ENCODE results near the gene SLC12A6.
"Not testable (repeated sequence)": the region's sequence is repeated elsewhere in the genome, so short reads cannot be mapped to it uniquely, and the experiment has no call there.

SLC12A6 gene

DNA sequence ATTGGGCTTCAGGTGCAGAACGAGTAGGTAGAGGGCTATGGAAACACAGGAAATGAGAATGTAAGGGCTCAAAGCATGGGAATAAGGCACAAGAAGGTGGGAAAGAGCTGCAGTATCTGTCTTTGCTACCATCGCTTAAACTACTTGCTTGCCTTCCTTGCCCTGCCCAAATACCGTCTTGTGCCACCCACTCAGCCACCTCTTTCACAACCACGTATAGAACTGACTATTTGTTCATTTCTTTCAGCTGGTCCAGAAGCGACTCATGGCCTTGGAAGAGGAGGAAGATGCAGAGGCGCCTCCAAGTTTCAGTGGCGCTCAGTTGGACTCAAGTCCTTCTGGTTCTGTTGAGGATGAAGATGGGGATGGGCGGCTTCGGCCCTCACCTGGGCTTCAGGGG is 17.7 kb upstream of the SLC12A6 start:
- no peak for DNase-seq

DNA sequence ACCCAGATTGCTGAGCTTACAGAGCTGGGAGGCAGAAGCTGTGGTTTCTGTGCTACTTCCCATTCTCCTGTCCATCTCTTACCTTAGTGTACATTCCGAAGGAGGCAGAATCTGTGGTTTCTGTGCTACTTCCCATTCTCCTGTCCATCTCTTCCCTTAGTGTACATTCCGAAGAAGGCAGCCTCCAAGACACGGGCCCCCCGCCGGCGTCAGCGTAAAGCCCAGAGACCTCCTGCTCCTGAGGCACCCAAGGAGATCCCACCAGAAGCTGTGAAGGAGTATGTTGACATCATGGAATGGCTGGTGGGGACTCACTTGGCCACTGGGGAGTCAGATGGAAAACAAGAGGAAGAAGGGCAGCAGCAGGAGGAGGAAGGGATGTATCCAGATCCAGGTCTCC is 16.7 kb upstream of the SLC12A6 start:
- no peak for DNase-seq

DNA sequence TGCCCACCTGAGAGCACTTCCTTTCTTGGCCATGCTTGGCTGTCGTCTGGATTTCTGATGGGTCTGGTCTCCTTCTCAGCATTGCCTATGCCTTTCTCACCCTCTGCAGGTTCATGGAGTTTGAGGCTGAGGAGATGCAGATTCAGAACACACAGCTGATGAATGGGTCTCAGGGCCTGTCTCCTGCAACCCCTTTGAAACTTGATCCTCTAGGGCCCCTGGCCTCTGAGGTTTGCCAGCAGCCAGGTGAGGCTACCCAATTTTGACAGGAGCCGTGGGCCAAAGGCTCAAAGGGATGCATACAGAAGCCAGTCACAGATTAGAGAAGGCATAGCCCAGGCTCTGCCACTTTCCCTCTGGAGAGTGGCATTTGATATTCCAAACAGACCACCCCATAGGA is 16.0 kb upstream of the SLC12A6 start:
- DNase-seq, result no peak

DNA sequence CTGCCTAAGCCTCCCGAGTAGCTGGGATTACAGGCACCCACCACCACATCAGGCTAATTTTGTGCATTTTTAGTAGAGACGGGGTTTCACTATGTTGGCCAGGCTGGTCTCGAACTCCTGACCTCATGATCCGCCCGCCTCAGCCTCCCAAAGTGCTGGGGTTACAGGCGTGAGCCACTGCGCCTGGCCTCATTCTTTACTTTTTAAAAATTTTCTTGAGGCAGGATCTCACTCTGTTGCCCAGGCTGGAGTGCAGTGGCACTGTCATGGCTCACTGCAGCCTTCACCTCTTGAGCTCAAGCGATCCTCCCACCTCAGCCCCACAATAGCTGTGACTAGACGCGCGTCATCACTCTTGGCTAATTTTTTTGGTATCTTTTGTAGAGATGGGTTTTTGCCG is 15.4 kb upstream of the SLC12A6 start:
- not testable (repeated sequence) for DNase-seq

DNA sequence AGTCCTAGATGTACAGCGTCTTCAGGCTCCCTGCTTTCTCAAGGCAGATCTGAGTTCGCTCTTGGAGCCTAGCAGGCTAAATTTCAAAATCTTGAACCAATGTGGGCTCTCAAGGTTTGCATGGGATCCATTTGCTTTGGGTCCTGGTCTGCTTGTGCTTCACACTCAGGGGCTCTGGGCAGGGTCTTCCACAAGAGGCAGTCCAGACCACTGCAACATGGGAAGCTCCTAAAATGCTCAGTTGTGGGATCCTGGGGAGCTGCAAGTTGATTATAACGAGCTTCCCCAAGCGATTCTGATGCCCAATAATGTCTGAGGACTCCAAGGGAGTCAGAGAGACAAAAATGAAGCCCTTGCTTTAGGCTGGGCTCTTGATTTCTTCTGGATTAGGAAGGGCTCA is 12.2 kb upstream of the SLC12A6 start:
- DNase-seq, result no peak

DNA sequence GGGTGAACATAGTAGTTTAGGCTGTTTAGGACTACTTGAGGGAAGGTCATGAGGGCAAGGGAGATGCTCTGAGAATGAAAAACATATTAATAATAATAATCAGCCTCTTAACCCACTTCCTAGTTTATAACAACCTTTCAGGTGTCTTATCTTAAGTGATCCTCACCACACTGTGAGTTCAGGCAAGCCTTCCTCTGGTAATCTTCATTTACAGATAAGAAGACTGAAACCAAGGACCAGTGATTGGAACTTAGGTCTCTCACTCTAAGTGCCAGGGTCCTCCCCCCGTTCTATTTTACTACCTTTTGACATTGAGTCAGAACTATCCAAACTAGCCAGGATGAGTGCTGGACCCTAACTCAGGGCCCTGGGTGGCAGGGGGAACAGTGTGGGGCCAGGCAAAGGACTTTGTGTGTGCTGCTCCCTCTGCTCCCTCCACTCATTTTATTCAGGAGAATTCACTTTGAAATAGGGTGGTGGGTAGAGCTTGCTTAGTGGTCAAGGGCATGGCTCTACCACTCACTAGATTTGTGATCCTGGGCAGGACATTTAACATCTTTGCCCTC is 11.2 kb upstream of the SLC12A6 start:
- no peak for DNase-seq

DNA sequence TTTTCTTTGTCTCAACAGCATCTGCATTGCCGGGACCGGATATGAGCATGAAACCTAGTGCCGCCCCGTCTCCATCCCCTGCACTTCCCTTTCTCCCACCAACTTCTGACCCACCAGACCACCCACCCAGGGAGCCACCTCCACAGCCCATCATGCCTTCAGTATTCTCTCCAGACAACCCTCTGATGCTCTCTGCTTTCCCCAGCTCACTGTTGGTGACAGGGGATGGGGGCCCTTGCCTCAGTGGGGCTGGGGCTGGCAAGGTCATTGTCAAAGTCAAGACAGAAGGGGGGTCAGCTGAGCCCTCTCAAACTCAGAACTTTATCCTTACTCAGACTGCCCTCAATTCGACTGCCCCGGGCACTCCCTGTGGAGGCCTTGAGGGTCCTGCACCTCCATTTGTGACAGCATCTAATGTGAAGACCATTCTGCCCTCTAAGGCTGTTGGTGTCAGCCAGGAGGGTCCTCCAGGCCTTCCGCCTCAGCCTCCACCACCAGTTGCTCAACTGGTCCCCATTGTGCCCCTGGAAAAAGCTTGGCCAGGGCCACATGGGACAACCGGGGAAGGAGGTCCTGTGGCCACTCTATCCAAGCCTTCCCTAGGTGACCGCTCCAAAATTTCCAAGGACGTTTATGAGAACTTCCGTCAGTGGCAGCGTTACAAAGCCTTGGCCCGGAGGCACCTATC is 10.5 kb upstream of the SLC12A6 start:
- no peak for DNase-seq

DNA sequence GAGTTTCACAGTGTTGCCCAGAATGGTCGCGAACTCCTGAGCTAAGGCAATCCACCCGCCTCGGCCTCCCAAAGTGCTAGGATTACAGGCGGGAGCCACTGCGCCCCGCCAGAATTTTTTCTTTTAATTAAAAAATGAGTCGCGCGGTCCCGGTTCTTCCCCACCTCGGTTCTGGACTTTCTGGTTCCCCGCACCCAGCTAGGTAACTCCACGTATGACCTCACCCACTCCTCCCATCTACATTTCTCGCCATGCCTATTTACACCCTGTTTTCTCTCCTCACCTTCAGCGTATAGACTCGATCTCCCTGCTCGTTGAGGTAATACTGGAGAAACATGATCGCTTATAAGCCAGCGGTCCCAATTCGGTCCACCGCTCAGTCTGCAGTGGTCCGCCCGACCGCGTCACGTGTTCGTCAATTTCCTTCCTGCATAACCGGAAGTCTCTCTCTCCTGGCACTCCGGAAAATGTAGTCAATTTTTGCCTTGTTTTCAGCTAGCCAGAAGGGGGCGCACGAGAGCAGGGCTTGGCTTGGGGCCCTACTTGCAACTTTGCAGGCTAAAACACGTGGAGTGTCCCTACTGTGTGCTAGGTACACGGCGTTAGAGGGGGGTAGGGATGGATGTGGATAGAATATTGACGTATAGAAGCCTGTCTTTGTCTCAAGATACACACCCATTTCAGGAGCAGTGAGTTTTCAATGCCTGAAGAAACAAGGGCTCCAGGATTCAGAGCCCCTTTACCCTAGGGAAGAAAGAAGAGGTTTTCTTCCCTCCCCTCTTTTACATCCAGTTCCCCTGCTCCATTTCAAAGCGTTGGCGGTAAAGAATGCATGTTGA is 5.4 kb upstream of the SLC12A6 start, which contains the start of the genes NOP10 and NUTM1:
Gene NOP10 (minus strand): TSS at position 400 of the 839 bp plus-strand sequence. CDS start 63 bp downstream, at position 337.
Gene NUTM1 (plus strand): TSS at position 579 of the 839 bp plus-strand sequence. CDS start 382 bp downstream, outside the sequence.
- peak; percentile 79 for DNase-seq

DNA sequence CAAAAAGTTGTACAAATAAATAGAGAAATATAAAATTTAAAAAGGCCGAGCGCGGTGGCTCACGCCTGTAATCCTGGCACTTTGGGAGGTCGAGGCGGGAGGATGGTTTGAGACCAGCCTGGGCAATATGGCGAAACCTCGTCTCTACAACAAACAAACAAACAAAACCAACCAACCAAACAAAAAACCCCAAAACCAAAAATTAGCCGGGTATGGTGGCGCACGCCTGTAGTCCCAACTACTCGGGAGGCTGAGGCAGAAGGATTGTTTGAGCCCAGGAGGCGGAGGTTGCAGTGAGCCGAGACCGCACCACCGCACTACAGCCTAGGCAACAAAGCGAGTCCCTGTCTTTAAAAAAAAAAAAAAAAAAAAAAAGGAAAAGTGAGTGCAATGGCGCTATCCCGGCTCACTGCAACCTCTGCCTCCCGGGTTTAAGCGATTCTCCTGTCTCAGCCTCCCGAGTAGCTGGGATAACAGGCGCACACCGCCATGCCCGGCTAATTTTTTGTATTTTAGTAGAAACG is 4.7 kb upstream of the SLC12A6 start:
- DNase-seq, result not testable (repeated sequence)

DNA sequence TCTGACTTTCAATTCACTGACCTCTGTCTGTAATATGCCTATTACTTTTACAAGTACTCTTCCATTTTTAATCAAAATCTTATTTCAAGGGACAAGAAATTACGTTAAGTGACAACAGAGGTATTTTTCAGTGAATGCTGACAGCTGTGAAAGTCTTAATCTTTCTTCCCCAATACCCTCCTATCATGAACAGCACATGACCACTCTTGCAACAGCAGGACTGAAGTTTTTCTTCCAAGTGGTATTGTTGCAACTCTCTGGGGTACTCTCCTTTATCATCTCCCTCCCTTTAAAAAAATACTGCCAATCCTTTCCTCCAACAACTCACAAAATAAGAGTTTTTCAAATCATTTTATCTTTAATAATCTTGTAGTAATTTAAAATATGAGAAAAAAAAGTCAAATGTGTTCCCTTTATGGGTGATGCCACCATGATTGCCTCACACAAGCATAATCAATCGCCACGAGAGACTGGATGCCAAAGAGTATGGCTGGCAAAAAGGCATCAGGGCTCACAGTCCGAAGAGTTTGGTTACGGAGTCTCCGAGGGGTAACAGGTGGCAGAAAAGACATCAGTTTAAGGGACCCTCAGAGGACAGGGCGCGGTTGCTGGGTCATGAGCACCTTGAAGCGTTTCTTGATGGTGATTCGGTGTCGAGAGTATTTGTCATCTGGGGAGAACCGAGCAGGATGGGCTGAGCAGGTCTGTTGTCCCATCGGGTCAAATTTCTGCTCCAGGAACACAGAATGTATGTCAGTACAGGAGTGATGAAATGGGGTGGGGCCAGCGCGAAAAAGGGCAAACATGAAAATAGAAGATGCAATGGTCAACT is 4.0 kb upstream of the SLC12A6 start:
- DNase-seq, result no peak

DNA sequence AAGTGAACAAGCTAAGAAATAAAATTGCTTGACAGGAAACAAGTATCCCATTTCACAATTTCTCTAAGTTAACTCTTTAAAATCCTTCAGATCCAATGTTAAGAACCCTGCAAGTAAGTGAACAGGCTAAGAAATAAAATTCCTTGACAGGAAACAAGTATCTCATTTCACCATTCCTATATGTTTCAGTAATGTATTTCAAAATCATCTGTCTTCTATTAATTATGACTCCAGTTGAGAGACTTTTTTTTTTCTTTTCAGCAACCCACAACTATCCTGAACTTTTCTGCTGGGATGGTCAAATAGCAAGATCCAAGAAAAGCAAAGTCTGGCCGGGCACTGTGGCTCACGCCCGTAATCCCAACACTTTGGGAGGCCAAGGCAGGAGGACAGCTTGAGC is 2.4 kb upstream of the SLC12A6 start:
- DNase-seq, result no peak

DNA sequence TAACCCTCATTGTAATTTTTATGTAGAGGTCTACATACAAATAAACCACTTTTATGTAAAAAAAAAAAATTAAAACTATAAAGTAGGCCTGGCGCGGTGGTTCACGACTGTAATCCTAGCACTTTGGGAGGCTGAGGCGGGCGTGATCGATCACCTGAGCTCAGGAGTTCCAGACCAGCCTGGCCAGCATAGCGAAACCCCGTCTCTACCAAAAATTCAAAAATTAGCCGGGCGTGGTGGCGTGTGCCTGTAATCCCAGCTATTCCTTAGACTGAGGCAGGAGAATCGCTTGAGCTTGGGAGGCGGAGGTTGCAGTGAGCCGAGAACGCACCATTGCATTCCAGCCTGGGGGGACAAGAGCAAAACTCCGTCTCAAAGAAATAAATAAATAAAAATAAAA is 766 bp upstream of the SLC12A6 start:
- DNase-seq, result no peak

DNA sequence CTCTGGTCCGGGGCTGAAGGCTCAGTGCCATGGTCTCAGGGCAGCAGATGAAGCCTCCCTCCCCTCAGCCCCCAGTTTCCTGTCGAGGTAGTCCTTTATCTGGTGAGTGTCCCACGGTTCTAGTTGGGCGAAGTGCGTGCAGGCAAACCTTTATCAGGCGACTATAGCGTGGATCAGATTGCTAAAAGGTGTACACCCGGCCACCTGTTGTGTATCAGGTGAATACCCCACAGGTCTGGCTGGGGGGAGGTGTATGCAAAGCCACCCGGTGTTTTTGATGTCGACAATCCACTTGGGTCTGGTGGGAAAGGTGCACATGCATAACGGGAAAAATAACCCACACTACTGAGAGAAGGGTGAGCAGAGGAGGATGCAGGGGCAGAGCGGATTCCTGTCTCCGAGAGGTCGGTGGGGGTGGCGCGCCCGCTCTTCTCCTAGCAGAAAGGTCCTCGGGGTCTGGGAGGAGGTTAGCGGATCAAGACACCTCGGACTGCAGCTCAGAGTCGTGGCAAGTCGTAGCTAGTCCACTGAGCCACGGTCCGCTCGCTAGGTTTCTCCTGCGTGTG is 507 bp downstream of the SLC12A6 start:
- peak; percentile 35 for DNase-seq

DNA sequence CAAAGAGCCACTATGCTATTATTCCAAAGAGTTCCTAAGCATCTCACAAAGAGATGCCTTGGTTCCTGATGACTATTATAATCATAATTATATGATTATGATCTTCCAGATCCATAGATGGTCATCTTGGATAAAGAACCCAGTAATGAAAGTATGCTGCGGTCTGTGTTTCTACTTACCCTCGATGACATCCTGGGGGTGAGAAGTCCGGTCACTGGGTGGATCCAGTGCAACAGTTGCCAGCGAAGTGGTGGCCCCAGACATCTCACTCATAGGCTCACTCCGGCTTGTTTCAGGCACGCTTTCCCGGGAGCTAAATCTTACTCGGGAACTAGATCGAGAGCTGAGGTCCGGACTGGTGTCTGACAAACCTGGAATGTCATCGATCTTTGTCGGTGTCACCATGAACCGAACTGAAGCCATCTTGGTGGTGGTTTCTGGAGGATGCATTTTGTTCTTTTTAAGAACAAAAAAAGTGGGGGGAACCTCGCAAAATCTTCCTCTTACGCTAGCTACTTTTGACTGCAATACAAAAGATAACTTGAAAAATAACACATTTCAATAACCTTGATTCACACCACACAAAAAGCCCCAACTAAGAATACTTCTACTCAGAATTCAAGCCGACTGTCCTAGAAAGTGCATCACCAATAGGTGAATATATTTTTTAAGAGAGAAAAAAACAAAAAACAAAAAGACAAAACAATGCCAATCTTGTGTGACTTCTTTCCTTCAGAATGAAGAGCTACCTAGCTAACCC is 1.2 kb downstream of the SLC12A6 start:
- DNase-seq, result no peak

DNA sequence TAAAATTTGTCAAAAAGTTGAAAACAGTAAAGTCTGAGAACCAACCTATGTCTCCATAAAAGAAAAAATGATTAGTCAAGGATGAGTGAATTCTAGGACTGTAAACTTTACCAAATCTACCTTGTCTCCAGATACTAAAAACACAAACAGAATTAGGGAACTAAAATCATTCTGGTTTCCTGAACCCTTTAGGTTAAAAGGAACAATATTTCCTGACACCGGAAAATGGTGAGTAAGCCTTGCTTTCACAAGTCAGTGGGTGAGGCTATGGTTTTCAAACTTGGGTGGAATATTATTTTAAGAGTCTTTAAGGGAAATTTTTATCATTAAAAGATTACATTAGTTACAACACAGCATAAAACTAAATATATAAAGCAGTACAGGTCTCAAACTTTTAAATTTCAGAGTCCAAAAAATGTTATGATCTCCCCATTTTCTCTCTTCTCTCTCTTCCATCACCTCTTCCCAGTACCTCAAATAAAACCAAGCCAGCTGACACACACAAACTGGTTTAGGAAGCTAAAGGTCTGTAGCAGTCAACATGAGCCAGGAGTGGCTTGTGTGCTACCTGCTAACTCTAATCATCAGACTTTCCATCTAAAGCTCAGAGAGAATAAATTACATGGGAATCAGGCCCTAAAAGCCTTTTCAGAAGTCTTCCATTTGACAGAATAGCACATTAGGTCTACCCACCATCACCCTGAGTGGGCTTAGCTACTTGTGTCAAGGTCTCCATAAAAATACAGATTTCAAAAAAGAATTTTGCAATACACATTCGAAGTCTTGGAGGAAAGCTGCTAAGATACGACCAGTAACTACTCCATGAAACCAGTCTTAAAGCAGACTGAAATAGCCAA is 2.2 kb downstream of the SLC12A6 start:
- no peak for DNase-seq

DNA sequence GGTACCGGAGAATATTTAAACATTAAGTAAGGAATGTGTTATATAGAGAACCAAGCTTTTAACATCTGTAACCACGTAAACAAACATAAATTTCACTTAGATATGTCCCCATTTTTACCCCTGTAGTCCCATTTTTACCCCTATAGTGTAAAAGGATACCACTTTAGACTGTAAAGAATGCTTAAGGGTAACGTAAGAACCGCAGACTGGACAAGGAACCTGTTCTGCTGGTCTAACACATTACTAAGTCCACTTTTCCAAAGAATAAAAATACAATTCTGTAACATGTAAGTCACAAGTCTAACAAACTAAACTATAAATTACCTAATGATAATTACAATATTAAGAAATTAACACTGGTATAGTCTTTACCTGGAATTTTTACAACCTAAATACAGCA is 2.9 kb downstream of the SLC12A6 start:
- DNase-seq, result no peak

DNA sequence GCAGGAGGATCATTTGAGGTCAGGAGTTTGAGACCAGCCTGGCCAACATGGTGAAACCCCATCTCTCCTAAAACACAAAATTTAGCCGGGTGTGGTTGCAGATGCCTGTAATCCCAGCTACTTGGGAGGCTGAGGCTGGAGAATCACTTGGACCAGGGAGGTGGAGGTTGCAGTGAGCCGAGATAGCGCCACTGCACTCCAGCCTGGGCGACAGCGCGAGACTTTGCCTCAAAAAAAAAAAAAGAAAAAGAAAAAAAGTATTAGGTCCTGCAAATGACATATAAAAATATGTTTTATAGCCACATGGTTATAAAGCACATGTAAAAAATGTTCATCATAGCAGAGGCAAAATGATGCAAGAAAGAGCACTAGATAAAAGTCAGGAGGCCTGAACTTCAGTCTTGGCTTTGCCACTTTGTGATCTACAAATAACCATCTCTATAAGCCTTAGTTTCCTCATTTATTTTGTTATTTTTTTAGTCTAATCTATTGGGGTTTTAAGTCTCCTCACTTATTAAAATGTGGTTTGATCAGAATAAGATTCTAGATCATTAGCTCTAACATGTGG is 4.9 kb downstream of the SLC12A6 start:
- no peak for DNase-seq

DNA sequence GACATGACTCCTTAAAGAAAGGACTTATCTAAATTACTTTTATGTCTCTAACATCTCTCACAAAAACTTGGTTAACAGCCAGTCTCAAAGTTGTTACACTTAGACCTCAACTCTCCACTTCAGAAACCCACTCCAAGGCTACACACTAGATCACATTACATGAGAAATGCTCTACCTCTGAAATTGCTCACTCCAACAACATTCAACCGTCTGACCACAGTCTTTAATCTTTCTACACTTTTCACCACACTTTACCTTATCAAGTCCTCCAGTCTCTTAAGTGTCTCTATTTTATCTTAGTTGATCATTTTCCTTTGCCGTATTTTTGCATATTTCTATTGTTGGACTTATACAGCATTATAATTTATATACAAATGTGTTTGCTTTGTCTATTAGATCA is 5.8 kb downstream of the SLC12A6 start:
- no peak for DNase-seq

DNA sequence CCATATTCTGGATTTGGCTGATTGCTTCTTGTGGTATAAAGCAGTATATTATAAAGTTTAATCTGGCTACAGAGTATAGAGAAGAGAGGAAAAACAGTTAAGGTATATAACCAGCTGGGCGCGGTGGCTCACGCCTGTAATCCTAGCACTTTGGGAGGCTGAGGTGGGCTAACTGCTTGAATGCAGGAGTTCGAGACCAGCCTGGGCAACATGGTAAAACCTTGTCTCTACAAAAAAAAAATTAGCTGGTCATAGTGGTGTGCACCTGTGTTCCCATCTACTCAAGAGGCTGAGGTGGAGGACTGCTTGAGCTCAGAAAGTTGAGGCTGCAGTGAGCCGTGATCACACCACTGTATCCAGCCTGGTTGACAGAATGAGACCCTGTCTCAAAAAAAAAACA is 7.3 kb downstream of the SLC12A6 start:
- DNase-seq, result no peak

DNA sequence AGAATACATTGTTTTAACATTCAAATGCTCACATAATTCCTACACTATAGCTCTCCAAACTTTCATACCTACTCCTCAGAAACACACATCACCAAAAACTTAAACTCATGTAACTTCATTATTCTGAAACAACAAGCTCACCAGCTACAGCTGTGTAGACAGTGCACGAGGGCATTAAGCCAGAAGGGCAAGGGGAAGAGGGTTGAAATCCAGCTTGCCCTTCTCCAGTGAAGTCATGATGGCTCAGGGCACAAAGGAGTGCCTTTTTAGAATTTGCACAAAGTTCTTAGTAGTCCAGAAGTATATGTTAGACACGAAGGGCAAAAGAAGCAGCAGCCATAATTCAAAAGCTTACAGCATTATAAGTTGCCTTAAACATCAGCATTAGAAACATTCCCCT is 8.6 kb downstream of the SLC12A6 start:
- DNase-seq, result no peak
